Liver (tissue), 3 donors: ENCODE measurements around the gene DNAJA2.

Experiments used
- FOXA1 ChIP-seq: IDR thresholded peaks from 2 replicates; pipeline ENCODE4 v1.6.1; 2016; ENCODE audit warnings: antibody characterized with exemption
- GABPA ChIP-seq, 2 donors: IDR thresholded peaks in 1 of 2; conservative IDR thresholded peaks in 1 of 2; 2 replicates each; pipeline ENCODE4 v1.6.1; 2016; ENCODE audit warnings: antibody characterized with exemption in 2 of 2, mild to moderate bottlenecking in 1 of 2, moderate library complexity in 1 of 2
- JUND ChIP-seq, 2 donors: IDR thresholded peaks; 2 replicates each; pipeline ENCODE4 v1.6.1; 2016; ENCODE audit warnings: antibody characterized with exemption in 2 of 2
- NR2F2 ChIP-seq: IDR thresholded peaks from 2 replicates; pipeline ENCODE4 v1.6.1; 2016; ENCODE audit warnings: antibody characterized with exemption
- RAD21 ChIP-seq, 2 donors: IDR thresholded peaks; 2 replicates each; pipeline ENCODE4 v1.6.1; 2016; ENCODE audit warnings: antibody characterized with exemption in 2 of 2, mild to moderate bottlenecking in 2 of 2
- RXRA ChIP-seq, 2 donors: IDR thresholded peaks; 2 replicates each; pipeline ENCODE4 v1.6.1; 2017 to 2018; ENCODE audit warnings: antibody characterized with exemption in 2 of 2, mild to moderate bottlenecking in 1 of 2
- TAF1 ChIP-seq: conservative IDR thresholded peaks from 2 replicates; pipeline ENCODE4 v1.6.1; 2016; ENCODE audit warnings: antibody characterized with exemption, mild to moderate bottlenecking
- YY1 ChIP-seq: IDR thresholded peaks from 2 replicates; pipeline ENCODE4 v1.6.1; 2016; ENCODE audit warnings: antibody characterized with exemption, mild to moderate bottlenecking
- TF ChIP-seq, protein P1 (sequence below): IDR thresholded peaks from 2 replicates; pipeline ENCODE4 v1.6.1; 2016; ENCODE audit warnings: antibody characterized with exemption
- TF ChIP-seq, protein P2 (sequence below): fragments of 150-350 bp; IDR thresholded peaks from 2 replicates; pipeline ENCODE4 v1.5.1; 2017; ENCODE audit warnings: improper control_type of control experiment, low read depth, low read length; ENCODE audit not compliant: missing input control
- donor health status: healthy.
- donor health status: healthy.

DNA sequence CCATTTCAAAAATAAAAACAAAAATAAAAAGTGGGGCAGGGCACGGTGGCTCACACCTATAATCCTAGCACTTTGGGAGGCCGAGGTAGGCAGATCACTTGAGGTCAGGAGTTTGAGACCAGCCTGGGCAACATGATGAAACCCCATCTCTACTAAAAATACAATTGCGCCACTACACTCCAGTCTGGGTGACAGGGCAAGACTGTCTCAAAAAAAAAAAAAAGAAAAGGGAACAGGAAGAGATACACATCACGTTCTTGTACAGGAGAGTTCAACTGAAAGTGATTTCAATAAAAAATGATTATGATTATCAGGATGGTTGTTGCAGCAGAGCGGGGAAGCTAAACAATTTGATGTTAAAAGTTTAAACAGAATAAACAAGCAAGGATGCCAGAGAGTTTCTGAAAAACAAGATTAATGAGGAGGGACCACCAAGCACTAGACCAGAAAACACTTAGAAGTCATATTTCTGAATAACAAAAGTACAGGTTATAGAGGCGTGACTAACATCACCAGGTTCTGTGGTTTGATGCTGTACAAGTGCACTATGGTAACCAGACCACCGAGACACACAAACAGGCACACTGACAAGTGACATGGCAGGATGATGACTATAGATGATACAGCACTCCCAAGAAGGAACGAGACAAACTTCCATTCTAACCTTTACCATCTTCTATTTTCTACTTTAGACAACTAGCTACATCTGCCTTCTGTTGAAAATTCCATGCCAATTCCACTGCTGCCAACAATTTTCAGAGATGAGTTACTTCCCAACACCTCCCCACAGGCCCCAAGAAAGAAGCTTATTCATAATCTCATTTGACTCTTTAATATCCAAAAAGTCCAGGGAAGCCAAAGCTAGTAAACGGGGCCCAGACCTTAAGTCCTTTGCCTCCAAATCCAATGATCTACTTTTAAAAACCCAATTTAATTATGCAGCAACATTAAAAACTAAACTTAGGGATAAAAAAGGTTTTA is 11.8 kb downstream of the DNAJA2 start:
- TF ChIP-seq YY1: no peak
- TF ChIP-seq, protein P1, sequence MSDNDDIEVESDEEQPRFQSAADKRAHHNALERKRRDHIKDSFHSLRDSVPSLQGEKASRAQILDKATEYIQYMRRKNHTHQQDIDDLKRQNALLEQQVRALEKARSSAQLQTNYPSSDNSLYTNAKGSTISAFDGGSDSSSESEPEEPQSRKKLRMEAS: no peak
- TF ChIP-seq, protein P2, sequence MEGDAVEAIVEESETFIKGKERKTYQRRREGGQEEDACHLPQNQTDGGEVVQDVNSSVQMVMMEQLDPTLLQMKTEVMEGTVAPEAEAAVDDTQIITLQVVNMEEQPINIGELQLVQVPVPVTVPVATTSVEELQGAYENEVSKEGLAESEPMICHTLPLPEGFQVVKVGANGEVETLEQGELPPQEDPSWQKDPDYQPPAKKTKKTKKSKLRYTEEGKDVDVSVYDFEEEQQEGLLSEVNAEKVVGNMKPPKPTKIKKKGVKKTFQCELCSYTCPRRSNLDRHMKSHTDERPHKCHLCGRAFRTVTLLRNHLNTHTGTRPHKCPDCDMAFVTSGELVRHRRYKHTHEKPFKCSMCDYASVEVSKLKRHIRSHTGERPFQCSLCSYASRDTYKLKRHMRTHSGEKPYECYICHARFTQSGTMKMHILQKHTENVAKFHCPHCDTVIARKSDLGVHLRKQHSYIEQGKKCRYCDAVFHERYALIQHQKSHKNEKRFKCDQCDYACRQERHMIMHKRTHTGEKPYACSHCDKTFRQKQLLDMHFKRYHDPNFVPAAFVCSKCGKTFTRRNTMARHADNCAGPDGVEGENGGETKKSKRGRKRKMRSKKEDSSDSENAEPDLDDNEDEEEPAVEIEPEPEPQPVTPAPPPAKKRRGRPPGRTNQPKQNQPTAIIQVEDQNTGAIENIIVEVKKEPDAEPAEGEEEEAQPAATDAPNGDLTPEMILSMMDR: no peak
- no peak for TF ChIP-seq JUND (IDR thresholded peaks at IDR 0.05)
- no peak for TF ChIP-seq RXRA (IDR thresholded peaks at IDR 0.05)
- TF ChIP-seq NR2F2: no peak
- no peak for TF ChIP-seq TAF1
- TF ChIP-seq GABPA (IDR thresholded peaks at IDR 0.05 in 1 of 2, conservative IDR thresholded peaks at IDR 0.05 in 1 of 2): no peak
- TF ChIP-seq FOXA1: no peak
- no peak for TF ChIP-seq RAD21 (IDR thresholded peaks at IDR 0.05)
